HepG2 (cell line): Measurements from ENCODE around the gene AGAP1. TPM values are rescaled to one million over a fixed set of nuclear protein-coding genes. Genes with fewer than 3 reads are reported as not detected.

Experiments
- ETV5 ChIP-seq: IDR thresholded peaks from 2 replicates; pipeline ENCODE4 v1.6.1; 2018; ENCODE audit warnings: missing biosample characterization, missing genetic modification reagents, inconsistent platforms, borderline replicate concordance
- HNF1B ChIP-seq: sonication (generic); formaldehyde crosslinking; IDR thresholded peaks from 2 replicates; pipeline ENCODE4 v1.5.1; 2020; ENCODE audit warnings: mild to moderate bottlenecking, moderate library complexity, missing genetic modification reagents
- IRF2 ChIP-seq: IDR thresholded peaks from 2 replicates; pipeline ENCODE4 v1.6.1; 2018; ENCODE audit warnings: missing genetic modification reagents, missing compliant biosample characterization
- MATR3 ChIP-seq: sonication (generic); formaldehyde crosslinking; IDR thresholded peaks from 2 replicates; pipeline ENCODE4 v1.4.0; 2020; ENCODE audit warnings: missing genetic modification reagents
- MED1 ChIP-seq: sonication (generic); formaldehyde crosslinking; IDR thresholded peaks from 2 replicates; pipeline ENCODE4 v1.4.0; 2020; ENCODE audit warnings: missing genetic modification reagents
- MTA1 ChIP-seq: sonication (generic); formaldehyde crosslinking; IDR thresholded peaks from 2 replicates; pipeline ENCODE4 v1.4.0; 2020; ENCODE audit warnings: missing genetic modification reagents, mild to moderate bottlenecking, borderline replicate concordance
- MZF1 ChIP-seq: sonication (generic); formaldehyde crosslinking; IDR thresholded peaks from 2 replicates; pipeline ENCODE4 v1.8.1; 2023; ENCODE audit warnings: mild to moderate bottlenecking, missing genetic modification reagents, borderline replicate concordance
- POLR2AphosphoS5 ChIP-seq: IDR thresholded peaks from 2 replicates; pipeline ENCODE4 v1.6.1; 2012; ENCODE audit warnings: low read depth, low read length
- RFX1 ChIP-seq: fragments of 450-650 bp; IDR thresholded peaks from 2 replicates; pipeline ENCODE4 v1.6.1; 2017
- SKIL ChIP-seq: sonication (generic); formaldehyde crosslinking; IDR thresholded peaks from 2 replicates; pipeline ENCODE4 v1.8.0; 2022; ENCODE audit warnings: missing genetic modification reagents, mild to moderate bottlenecking, moderate library complexity, borderline replicate concordance
- SNAPC2 ChIP-seq: sonication (generic); formaldehyde crosslinking; IDR thresholded peaks from 2 replicates; pipeline ENCODE4 v1.8.1; 2022; ENCODE audit warnings: mild to moderate bottlenecking, missing genetic modification reagents
- SOX6 ChIP-seq, 2 experiments: fragments of 450-650 bp in 1 of 2; sonication (generic) in 1 of 2; formaldehyde crosslinking in 1 of 2; IDR thresholded peaks; 2 replicates each; pipeline versions ENCODE4 v1.4.0 to v1.6.1; 2017 to 2020; ENCODE audit warnings: antibody characterized with exemption in 1 of 2, mild to moderate bottlenecking in 1 of 2, missing genetic modification reagents in 1 of 2
- SUZ12 ChIP-seq: fragments of 150-350 bp; IDR thresholded peaks from 2 replicates; pipeline ENCODE4 v1.6.1; 2014; ENCODE audit warnings: low read depth, low read length
- ZNF335 ChIP-seq: sonication (generic); formaldehyde crosslinking; IDR thresholded peaks from 2 replicates; pipeline ENCODE4 v1.4.0; 2020; ENCODE audit warnings: missing genetic modification reagents
- ZNF362 ChIP-seq: sonication (generic); formaldehyde crosslinking; IDR thresholded peaks from 2 replicates; pipeline ENCODE4 v1.4.0; 2020; ENCODE audit warnings: missing genetic modification reagents, mild to moderate bottlenecking, borderline replicate concordance
- ZNF468 ChIP-seq: sonication (generic); formaldehyde crosslinking; IDR thresholded peaks from 2 replicates; pipeline ENCODE4 v1.8.0; 2022; ENCODE audit warnings: mild to moderate bottlenecking, moderate library complexity, missing genetic modification reagents
- ZNF761 ChIP-seq: sonication (generic); formaldehyde crosslinking; conservative IDR thresholded peaks from 2 replicates; pipeline ENCODE4 v1.4.0; 2020; ENCODE audit warnings: mild to moderate bottlenecking, missing genetic modification reagents
- ZSCAN21 ChIP-seq: sonication (generic); formaldehyde crosslinking; IDR thresholded peaks from 2 replicates; pipeline ENCODE4 v1.8.0; 2022; ENCODE audit warnings: mild to moderate bottlenecking, missing genetic modification reagents, moderate library complexity, borderline replicate concordance
- polyA plus RNA-seq, 8 experiments: library from polyadenylated mRNA; depleted of rRNA in 3 of 8; stranded (reverse) in 7 of 8; unstranded in 1 of 8; fragments of >200 nt; fragmentation: Illumina TruSeq in 4 of 8; extraction: Trizol in 4 of 8; gene quantifications; 2 replicates each; pipeline versions ENCODE4 v1.2.1 to v1.2.3, GENCODE V29; 2011 to 2016; ENCODE audit warnings: low read depth in 4 of 8, missing spikeins in 1 of 8, mixed read lengths in 1 of 8; ENCODE audit not compliant: insufficient read depth in 1 of 8
- total RNA-seq, 5 experiments: library from RNA; depleted of rRNA; stranded (reverse); fragments of >200 nt; fragmentation: Illumina TruSeq; extraction: Trizol; gene quantifications; 2 replicates each; pipeline ENCODE4 v1.2.3, GENCODE V29; 2016; ENCODE audit warnings: low read depth in 1 of 5
- TF ChIP-seq, protein P1 (sequence below): IDR thresholded peaks from 2 replicates; pipeline ENCODE4 v1.4.0; 2020; ENCODE audit warnings: mild to moderate bottlenecking, missing genetic modification reagents
- TF ChIP-seq, protein P2 (sequence below): IDR thresholded peaks from 2 replicates; pipeline ENCODE4 v1.6.1; 2016; ENCODE audit warnings: mild to moderate bottlenecking

AGAP1 gene
- total and polyA plus RNA-seq, 2 of the 13 experiments (the other 11 are each of a cell fraction or from before 2014, with no cell fraction given) = 21.2 to 32.7 TPM

- TF ChIP-seq, protein P1, sequence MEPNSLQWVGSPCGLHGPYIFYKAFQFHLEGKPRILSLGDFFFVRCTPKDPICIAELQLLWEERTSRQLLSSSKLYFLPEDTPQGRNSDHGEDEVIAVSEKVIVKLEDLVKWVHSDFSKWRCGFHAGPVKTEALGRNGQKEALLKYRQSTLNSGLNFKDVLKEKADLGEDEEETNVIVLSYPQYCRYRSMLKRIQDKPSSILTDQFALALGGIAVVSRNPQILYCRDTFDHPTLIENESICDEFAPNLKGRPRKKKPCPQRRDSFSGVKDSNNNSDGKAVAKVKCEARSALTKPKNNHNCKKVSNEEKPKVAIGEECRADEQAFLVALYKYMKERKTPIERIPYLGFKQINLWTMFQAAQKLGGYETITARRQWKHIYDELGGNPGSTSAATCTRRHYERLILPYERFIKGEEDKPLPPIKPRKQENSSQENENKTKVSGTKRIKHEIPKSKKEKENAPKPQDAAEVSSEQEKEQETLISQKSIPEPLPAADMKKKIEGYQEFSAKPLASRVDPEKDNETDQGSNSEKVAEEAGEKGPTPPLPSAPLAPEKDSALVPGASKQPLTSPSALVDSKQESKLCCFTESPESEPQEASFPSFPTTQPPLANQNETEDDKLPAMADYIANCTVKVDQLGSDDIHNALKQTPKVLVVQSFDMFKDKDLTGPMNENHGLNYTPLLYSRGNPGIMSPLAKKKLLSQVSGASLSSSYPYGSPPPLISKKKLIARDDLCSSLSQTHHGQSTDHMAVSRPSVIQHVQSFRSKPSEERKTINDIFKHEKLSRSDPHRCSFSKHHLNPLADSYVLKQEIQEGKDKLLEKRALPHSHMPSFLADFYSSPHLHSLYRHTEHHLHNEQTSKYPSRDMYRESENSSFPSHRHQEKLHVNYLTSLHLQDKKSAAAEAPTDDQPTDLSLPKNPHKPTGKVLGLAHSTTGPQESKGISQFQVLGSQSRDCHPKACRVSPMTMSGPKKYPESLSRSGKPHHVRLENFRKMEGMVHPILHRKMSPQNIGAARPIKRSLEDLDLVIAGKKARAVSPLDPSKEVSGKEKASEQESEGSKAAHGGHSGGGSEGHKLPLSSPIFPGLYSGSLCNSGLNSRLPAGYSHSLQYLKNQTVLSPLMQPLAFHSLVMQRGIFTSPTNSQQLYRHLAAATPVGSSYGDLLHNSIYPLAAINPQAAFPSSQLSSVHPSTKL (CRISPR knock-in tag) = peak; percentile 53
- TF ChIP-seq MATR3 (CRISPR knock-in tag) (no peak), ZNF335 (CRISPR knock-in tag) (0 out of 2 replicates have a peak, but pooled peaks have one; percentile 27), RFX1 (no peak), MTA1 (CRISPR knock-in tag) (no peak), ZNF761 (CRISPR knock-in tag) (no peak), MED1 (CRISPR knock-in tag) (peak; percentile 54; the same call in 1 of the 2 replicates), SUZ12 (no peak), SOX6 (IDR thresholded peaks at IDR 0.05) (no peak), SOX6 (CRISPR knock-in tag; IDR thresholded peaks at IDR 0.05) (peak; percentile 31; the same call in 1 of the 2 replicates), ZNF468 (CRISPR knock-in tag) (no peak), ZSCAN21 (CRISPR knock-in tag) (peak; percentile 70; the same call in 1 of the 2 replicates), SKIL (CRISPR knock-in tag) (no peak), HNF1B (CRISPR knock-in tag) (peak; percentile 79; the same call in 1 of the 2 replicates), MZF1 (CRISPR knock-in tag) (peak; percentile 68; the same call in 1 of the 2 replicates), ZNF362 (CRISPR knock-in tag) (peak; percentile 69; the same call in 1 of the 2 replicates), POLR2AphosphoS5 (no peak), IRF2 (CRISPR knock-in tag) (peak; percentile 67; the same call in 1 of the 2 replicates), SNAPC2 (0 out of 2 replicates have a peak, but pooled peaks have one; percentile 37), ETV5 (CRISPR knock-in tag) (0 out of 2 replicates have a peak, but pooled peaks have one; percentile 19)
- TF ChIP-seq, protein P2, sequence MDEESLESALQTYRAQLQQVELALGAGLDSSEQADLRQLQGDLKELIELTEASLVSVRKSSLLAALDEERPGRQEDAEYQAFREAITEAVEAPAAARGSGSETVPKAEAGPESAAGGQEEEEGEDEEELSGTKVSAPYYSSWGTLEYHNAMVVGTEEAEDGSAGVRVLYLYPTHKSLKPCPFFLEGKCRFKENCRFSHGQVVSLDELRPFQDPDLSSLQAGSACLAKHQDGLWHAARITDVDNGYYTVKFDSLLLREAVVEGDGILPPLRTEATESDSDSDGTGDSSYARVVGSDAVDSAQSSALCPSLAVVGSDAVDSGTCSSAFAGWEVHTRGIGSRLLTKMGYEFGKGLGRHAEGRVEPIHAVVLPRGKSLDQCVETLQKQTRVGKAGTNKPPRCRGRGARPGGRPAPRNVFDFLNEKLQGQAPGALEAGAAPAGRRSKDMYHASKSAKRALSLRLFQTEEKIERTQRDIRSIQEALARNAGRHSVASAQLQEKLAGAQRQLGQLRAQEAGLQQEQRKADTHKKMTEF = no peak
Measured at GRCh38 chr2:235551965-235552364, 58.1 kb downstream of the AGAP1 start (continued).
